CD14-positive monocyte (primary cell): ENCODE results near the gene ZNF827. TPM values are rescaled to one million over a fixed set of nuclear protein-coding genes. Genes with fewer than 3 reads are reported as not detected.

Experiments used
- DNase-seq, 3 donors: peaks; one replicate each; pipeline ENCODE4 v3.0.0-alpha.2; 2011 to 2022
- H2AFZ ChIP-seq: 2 replicates; pipeline ENCODE4 v1.6.0; 2012; ENCODE audit warnings: mild to moderate bottlenecking, low read depth, low read length, inconsistent platforms; ENCODE audit not compliant: insufficient read depth, poor library complexity, severe bottlenecking
- H3K27ac ChIP-seq, 2 donors: 1 replicate in 1 of 2; 2 replicates in 1 of 2; pipeline ENCODE4 v1.5.1; 2012 to 2013; ENCODE audit warnings: low read length in 2 of 2, control low read depth in 1 of 2, inconsistent platforms in 1 of 2, low read depth in 1 of 2, mild to moderate bottlenecking in 1 of 2
- H3K27me3 ChIP-seq, 2 donors: one replicate each; pipeline versions ENCODE4 v1.6.0 to v1.6.1; 2011 to 2013; ENCODE audit warnings: low read length in 2 of 2; ENCODE audit not compliant: control insufficient read depth in 2 of 2, insufficient read depth in 2 of 2
- H3K36me3 ChIP-seq, 2 donors: replicated peaks in 1 of 2; 1 replicate in 1 of 2; 2 replicates in 1 of 2; pipeline versions ENCODE4 v1.5.1 to v1.6.1; 2012 to 2013; ENCODE audit warnings: low read length in 2 of 2, control low read depth in 1 of 2, inconsistent platforms in 1 of 2, mild to moderate bottlenecking in 1 of 2; ENCODE audit not compliant: insufficient read depth in 2 of 2, control insufficient read depth in 1 of 2
- H3K4me1 ChIP-seq, 2 donors: 1 replicate in 1 of 2; 2 replicates in 1 of 2; pipeline versions ENCODE4 v1.5.1 to v1.6.1; 2012 to 2013; ENCODE audit warnings: low read length in 2 of 2, control low read depth in 1 of 2, inconsistent platforms in 1 of 2, mild to moderate bottlenecking in 1 of 2, moderate library complexity in 1 of 2; ENCODE audit not compliant: insufficient read depth in 2 of 2, control insufficient read depth in 1 of 2
- H3K4me2 ChIP-seq: replicated peaks from 2 replicates; pipeline ENCODE3; 2012; ENCODE audit warnings: low read length, moderate library complexity, mild to moderate bottlenecking; ENCODE audit not compliant: poor library complexity, severe bottlenecking; ENCODE audit errors: extremely low read depth
- H3K4me3 ChIP-seq, 3 experiments: fragments of 200-600 bp in 1 of 3; sonication (generic) in 1 of 3; replicated peaks in 1 of 3; 1 replicate in 2 of 3; 2 replicates in 1 of 3; pipeline ENCODE4 v1.5.1; 2011 to 2013; ENCODE audit warnings: low read length in 3 of 3, mild to moderate bottlenecking in 3 of 3, control low read depth in 2 of 3, low read depth in 2 of 3, inconsistent platforms in 1 of 3, moderate library complexity in 1 of 3
- H3K79me2 ChIP-seq: 2 replicates; pipeline ENCODE4 v1.6.0; 2012; ENCODE audit warnings: mild to moderate bottlenecking, control low read depth, inconsistent platforms, low read length, moderate library complexity; ENCODE audit not compliant: insufficient read depth
- H3K9ac ChIP-seq: 2 replicates; pipeline ENCODE4 v1.6.0; 2017; ENCODE audit warnings: low read length, mild to moderate bottlenecking; ENCODE audit not compliant: insufficient read depth, poor library complexity, severe bottlenecking
- H3K9me3 ChIP-seq, 2 donors: replicated peaks in 1 of 2; 1 replicate in 1 of 2; 2 replicates in 1 of 2; pipeline versions ENCODE4 v1.5.1 to v1.6.1; 2012 to 2013; ENCODE audit warnings: low read length in 2 of 2, control low read depth in 1 of 2; ENCODE audit not compliant: control insufficient read depth in 1 of 2, insufficient read depth in 1 of 2
- H4K20me1 ChIP-seq: 2 replicates; pipeline ENCODE4 v1.6.0; 2012; ENCODE audit warnings: mild to moderate bottlenecking, low read length, control low read depth, moderate library complexity; ENCODE audit not compliant: insufficient read depth
- H3K27ac Mint-ChIP-seq, 7 donors: one replicate each; pipeline ENCODE4 v1.8.0; 2020; ENCODE audit warnings: mild to moderate bottlenecking in 7 of 7, mixed read lengths in 7 of 7, moderate library complexity in 6 of 7, inconsistent platforms in 2 of 7
- H3K27me3 Mint-ChIP-seq, 3 donors: one replicate each; pipeline ENCODE4 v1.8.0; 2021 to 2022; ENCODE audit warnings: low read depth in 3 of 3, mild to moderate bottlenecking in 3 of 3, mixed read lengths in 3 of 3, moderate library complexity in 3 of 3, inconsistent platforms in 1 of 3
- H3K36me3 Mint-ChIP-seq, 2 donors: one replicate each; pipeline ENCODE4 v1.8.0; 2020; ENCODE audit warnings: mixed read lengths in 2 of 2, inconsistent platforms in 1 of 2, mild to moderate bottlenecking in 1 of 2
- H3K4me1 Mint-ChIP-seq: one replicate; pipeline ENCODE4 v1.8.0; 2020; ENCODE audit warnings: mild to moderate bottlenecking, mixed read lengths
- H3K4me3 Mint-ChIP-seq, 2 donors: one replicate each; pipeline ENCODE4 v1.8.0; 2020; ENCODE audit warnings: mild to moderate bottlenecking in 2 of 2, mixed read lengths in 2 of 2, moderate library complexity in 1 of 2
- H3K9me3 Mint-ChIP-seq, 7 donors: one replicate each; pipeline ENCODE4 v1.8.0; 2020 to 2022; ENCODE audit warnings: mixed read lengths in 7 of 7, mild to moderate bottlenecking in 6 of 7, moderate library complexity in 6 of 7, inconsistent platforms in 2 of 7
- CTCF ChIP-seq: fragments of 200-600 bp; IDR thresholded peaks from one replicate; pipeline ENCODE4 v1.8.0; 2022; ENCODE audit warnings: antibody characterized with exemption, mild to moderate bottlenecking
- WGBS: methylation state at CpG from one replicate; pipeline ENCODE4 v1.1.5; 2013; ENCODE audit warnings: missing lambda C conversion rate; ENCODE audit not compliant: insufficient coverage; 5-methylcytosine and 5-hydroxymethylcytosine counted together
- intact Hi-C, 2 donors: fragments of 100-400 bp; cut with micrococcal nuclease; formaldehyde crosslinking; loops; one replicate each; pipeline versions ENCODE4 v1.15.0 to v1.15.1; 2023
- polyA plus RNA-seq, 3 donors: library from polyadenylated mRNA; depleted of rRNA in 1 of 3; unstranded in 2 of 3; stranded (reverse) in 1 of 3; fragments of 300-500 nt in 2 of 3; fragments of >200 nt in 1 of 3; fragmentation: Illumina TruSeq in 2 of 3; gene quantifications; 1 replicate in 2 of 3; 2 replicates in 1 of 3; pipeline ENCODE4 v1.2.3, GENCODE V29; 2012 to 2021

The ZNF827 gene
- polyA plus RNA-seq, 3 donors, result 0.04 TPM; not detected in 2

GRCh38 chr4:145716661-145717200, 221.9 kb downstream of the ZNF827 start:
- Histone ChIP-seq H3K4me1 (no peaks in the 10 kb centered on the region), H3K4me2 (no peak overlapping the region), H3K4me3 (no peak overlapping the region), H3K9me3 (no peaks in the 10 kb centered on the region), H3K27me3 (no peaks in the 10 kb centered on the region), H4K20me1 (no peaks in the 10 kb centered on the region), H2AFZ (no peak overlapping the region), H3K9ac (no peak overlapping the region), H3K27ac (no peak overlapping the region), H3K36me3 (no peaks in the 10 kb centered on the region), H3K79me2 (no peaks in the 10 kb centered on the region)
- WGBS, result no CpG with 5 or more reads among the region's 1 CpG
- Mint-ChIP-seq H3K4me3 (no peak overlapping the region), H3K4me1 (no peaks in the 10 kb centered on the region), H3K9me3 (peaks cover 2 to 7% (median 5%) of the 10 kb centered on the region in 7 donors), H3K36me3 (no peaks in the 10 kb centered on the region), H3K27me3 (peaks cover 0 to 3% (median 0%) of the 10 kb centered on the region in 3 donors), H3K27ac (no peak overlapping the region)
- no peak for DNase-seq
- TF ChIP-seq CTCF, result no peak
- intact Hi-C loops, result no loop called here

GRCh38 chr4:145716200-145716599, 222.4 kb downstream of the ZNF827 start:
- Histone ChIP-seq H3K9me3 (no peaks in the 10 kb centered on the region), H3K27ac (no peak overlapping the region), H2AFZ (no peak overlapping the region), H3K9ac (no peak overlapping the region), H4K20me1 (no peaks in the 10 kb centered on the region), H3K4me3 (no peak overlapping the region), H3K27me3 (no peaks in the 10 kb centered on the region), H3K4me1 (no peaks in the 10 kb centered on the region), H3K79me2 (no peaks in the 10 kb centered on the region), H3K36me3 (no peaks in the 10 kb centered on the region), H3K4me2 (no peak overlapping the region)
- H3K4me3 Mint-ChIP-seq, result no peak overlapping the region
- no peaks in the 10 kb centered on the region for H3K36me3 Mint-ChIP-seq
- no peak for TF ChIP-seq CTCF
- no peak for DNase-seq
- peaks cover 0 to 3% (median 0%) of the 10 kb centered on the region in 3 donors for H3K27me3 Mint-ChIP-seq
- no peaks in the 10 kb centered on the region for H3K4me1 Mint-ChIP-seq
- WGBS, result no CpG with 5 or more reads among the region's 3 CpGs
- intact Hi-C loops, result no loop called here
- no peak overlapping the region for H3K27ac Mint-ChIP-seq
- H3K9me3 Mint-ChIP-seq, result peaks cover 5 to 12% (median 7%) of the 10 kb centered on the region in 7 donors
